ENCODE data around the gene CCDC68.

The CCDC68 gene

DNA sequence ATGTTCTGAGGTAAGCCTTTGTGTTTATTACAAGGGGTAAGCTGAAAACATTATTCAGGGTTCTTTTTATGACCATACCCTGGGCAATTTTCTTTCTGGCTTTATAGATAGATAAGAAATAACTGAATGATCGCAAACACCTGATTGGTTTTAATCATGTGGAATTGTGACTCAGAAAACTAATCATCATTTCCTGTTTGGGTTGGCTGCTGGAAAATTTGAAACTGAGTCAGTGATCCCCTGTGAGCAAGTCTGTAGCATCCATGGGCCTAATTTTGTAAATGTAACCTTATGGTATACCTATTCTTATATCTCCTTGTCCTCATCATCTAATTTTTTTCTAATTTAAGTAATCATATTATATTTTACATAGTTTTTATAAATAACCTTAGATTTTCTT is 34.3 kb downstream of the CCDC68 start:
- no peaks in the 10 kb centered on the region for H3K4me1 Mint-ChIP-seq
- TF ChIP-seq, protein P1, sequence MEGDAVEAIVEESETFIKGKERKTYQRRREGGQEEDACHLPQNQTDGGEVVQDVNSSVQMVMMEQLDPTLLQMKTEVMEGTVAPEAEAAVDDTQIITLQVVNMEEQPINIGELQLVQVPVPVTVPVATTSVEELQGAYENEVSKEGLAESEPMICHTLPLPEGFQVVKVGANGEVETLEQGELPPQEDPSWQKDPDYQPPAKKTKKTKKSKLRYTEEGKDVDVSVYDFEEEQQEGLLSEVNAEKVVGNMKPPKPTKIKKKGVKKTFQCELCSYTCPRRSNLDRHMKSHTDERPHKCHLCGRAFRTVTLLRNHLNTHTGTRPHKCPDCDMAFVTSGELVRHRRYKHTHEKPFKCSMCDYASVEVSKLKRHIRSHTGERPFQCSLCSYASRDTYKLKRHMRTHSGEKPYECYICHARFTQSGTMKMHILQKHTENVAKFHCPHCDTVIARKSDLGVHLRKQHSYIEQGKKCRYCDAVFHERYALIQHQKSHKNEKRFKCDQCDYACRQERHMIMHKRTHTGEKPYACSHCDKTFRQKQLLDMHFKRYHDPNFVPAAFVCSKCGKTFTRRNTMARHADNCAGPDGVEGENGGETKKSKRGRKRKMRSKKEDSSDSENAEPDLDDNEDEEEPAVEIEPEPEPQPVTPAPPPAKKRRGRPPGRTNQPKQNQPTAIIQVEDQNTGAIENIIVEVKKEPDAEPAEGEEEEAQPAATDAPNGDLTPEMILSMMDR (IDR thresholded peaks at IDR 0.05; ENCODE audit: unreplicated experiment in 3 of 3), result no peak
- H3K27me3 Mint-ChIP-seq (ENCODE audit: low read depth), result no peaks in the 10 kb centered on the region
- no peaks in the 10 kb centered on the region for H3K9me3 Mint-ChIP-seq
- no peak overlapping the region for H3K27ac Mint-ChIP-seq
- no peaks in the 10 kb centered on the region for H3K36me3 Mint-ChIP-seq (ENCODE audit: low read depth)
- no peak overlapping the region for H3K4me3 Mint-ChIP-seq

DNA sequence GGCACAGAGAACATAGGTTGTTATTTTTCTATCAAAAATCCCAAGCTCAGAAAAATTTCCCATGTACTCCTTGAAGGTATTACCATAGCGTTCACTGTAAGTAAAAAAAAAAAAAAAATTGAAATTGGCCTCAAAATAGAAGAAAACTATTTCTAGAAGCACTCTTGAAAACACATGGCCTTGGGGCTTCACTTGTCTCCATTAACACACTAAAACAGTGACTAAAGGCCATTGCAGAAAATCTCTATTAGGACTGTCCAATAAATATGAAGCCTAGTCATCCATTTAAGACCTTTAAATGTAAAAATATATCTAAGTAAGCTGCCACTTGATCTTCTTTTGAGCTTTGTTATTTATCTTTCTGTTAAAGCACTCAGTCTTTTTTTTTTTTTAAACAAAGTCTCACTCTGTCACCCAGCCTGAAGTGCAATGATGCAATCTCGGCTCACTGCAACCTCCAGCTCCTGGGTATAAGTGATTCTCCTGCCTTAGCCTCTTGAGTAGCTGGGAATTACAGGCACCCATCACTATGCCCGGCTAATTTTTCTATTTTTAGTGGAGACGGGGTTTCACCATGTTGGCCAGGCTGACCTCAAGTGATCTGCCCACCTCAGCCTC is 35.8 kb downstream of the CCDC68 start:
- no peak overlapping the region for H3K4me3 Mint-ChIP-seq
- no peaks in the 10 kb centered on the region for H3K27me3 Mint-ChIP-seq (ENCODE audit: low read depth)
- no peaks in the 10 kb centered on the region for H3K36me3 Mint-ChIP-seq (ENCODE audit: low read depth)
- H3K4me1 Mint-ChIP-seq, result no peaks in the 10 kb centered on the region
- H3K27ac Mint-ChIP-seq, result no peak overlapping the region
- H3K9me3 Mint-ChIP-seq, result no peaks in the 10 kb centered on the region
- TF ChIP-seq, protein P1 (IDR thresholded peaks at IDR 0.05; ENCODE audit: unreplicated experiment in 3 of 3), result no peak

DNA sequence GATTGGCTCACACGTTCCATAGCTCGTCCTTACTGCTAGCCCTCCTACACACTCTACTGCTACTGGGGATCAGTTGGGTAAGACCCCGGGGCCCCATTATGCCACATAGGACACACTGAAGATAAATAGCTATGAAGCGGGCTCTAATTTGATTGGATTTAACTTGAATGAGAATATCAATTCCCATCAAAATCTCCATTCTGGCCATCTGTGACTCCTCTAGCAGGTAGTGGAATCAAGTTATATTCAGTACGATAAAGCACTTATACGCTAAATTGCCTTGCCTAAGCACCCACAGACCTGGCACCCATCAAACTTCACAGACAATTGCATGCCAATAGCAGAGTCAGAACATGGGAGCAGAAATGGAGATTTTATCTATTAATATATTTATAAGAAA is 39.8 kb downstream of the CCDC68 start:
- no peak overlapping the region for H3K27ac Mint-ChIP-seq

DNA sequence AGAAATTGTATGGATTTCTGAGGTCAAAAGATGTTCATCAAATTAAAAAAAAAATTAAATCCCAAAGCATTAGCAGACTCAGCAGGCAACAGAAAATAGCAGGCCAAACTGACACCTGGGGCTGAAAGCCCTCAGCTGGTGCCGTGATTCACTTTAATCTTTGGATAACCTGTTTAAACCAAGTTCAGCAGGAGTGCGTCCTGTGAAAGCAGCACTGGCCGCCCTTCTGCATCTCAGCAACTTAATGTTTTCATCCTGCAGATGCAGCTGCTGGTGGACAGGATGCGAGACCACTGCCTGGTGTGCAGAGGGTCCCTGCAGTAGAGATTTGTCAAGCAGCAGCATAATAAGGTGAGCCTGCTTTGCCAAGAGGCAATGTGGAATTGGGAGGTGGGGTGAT is 41.2 kb downstream of the CCDC68 start:
- no peaks in the 10 kb centered on the region for H3K36me3 Mint-ChIP-seq (ENCODE audit: low read depth)
- no peaks in the 10 kb centered on the region for H3K4me1 Mint-ChIP-seq
- no peaks in the 10 kb centered on the region for H3K9me3 Mint-ChIP-seq
- H3K27ac Mint-ChIP-seq, result no peak overlapping the region
- H3K4me3 Mint-ChIP-seq, result no peak overlapping the region
- TF ChIP-seq, protein P1 (IDR thresholded peaks at IDR 0.05; ENCODE audit: unreplicated experiment in 3 of 3), result no peak
- H3K27me3 Mint-ChIP-seq (ENCODE audit: low read depth), result peaks cover 8% of the 10 kb centered on the region

More for the DNA sequence above, 39.8 kb downstream of the CCDC68 start:
- Mint-ChIP-seq H3K27me3 (ENCODE audit: low read depth) (peaks cover 8% of the 10 kb centered on the region), H3K36me3 (ENCODE audit: low read depth) (no peaks in the 10 kb centered on the region), H3K4me1 (no peaks in the 10 kb centered on the region), H3K9me3 (no peaks in the 10 kb centered on the region), H3K4me3 (no peak overlapping the region)
- TF ChIP-seq, protein P1 (IDR thresholded peaks at IDR 0.05; ENCODE audit: unreplicated experiment in 3 of 3), result no peak

DNA sequence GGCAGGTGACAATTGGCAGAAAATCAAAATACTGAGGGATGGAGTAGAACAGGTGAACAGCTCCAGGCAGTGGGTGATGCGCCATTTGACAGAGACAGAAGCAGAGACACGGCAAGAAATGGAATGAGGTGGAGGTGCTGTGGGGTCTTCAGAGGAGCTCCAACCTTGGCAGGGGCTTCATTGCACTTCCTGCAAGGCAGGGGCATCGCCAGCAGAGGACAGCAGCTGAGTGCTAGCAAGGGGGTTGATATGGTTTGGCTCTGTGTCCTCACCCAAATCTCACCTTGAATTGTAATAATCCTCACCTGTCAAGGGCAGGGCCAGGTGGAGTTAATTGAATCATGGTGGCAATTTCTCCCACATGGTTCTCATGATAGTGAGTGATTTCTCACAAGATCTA is 42.8 kb downstream of the CCDC68 start:
- peaks cover 8% of the 10 kb centered on the region for H3K27me3 Mint-ChIP-seq (ENCODE audit: low read depth)
- H3K4me3 Mint-ChIP-seq, result no peak overlapping the region
- TF ChIP-seq, protein P1 (IDR thresholded peaks at IDR 0.05; ENCODE audit: unreplicated experiment in 3 of 3), result no peak
- H3K36me3 Mint-ChIP-seq (ENCODE audit: low read depth), result no peaks in the 10 kb centered on the region
- no peaks in the 10 kb centered on the region for H3K9me3 Mint-ChIP-seq
- no peak overlapping the region for H3K27ac Mint-ChIP-seq
- no peaks in the 10 kb centered on the region for H3K4me1 Mint-ChIP-seq

DNA sequence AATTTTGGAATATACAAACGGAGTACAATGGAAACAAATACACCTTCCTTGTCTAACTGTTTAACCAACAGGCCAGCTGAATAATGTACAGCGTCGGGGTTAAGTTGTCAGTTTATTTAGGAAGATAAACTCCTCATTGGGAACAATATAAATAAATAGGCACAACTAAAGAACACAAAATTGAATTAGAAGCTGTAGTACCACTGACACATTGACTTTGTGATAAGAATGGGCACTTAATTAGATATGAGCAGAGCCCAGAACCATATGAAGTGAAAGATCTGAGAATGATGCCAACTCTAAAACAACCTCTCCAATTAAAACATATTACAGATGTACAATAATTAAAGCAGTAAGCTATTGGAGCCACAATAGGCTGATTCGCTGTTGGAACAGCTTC is 44.4 kb downstream of the CCDC68 start:
- H3K27ac Mint-ChIP-seq, result no peak overlapping the region
- H3K9me3 Mint-ChIP-seq, result no peaks in the 10 kb centered on the region
- H3K36me3 Mint-ChIP-seq (ENCODE audit: low read depth), result no peaks in the 10 kb centered on the region
- no peak overlapping the region for H3K4me3 Mint-ChIP-seq
- peaks cover 8% of the 10 kb centered on the region for H3K27me3 Mint-ChIP-seq (ENCODE audit: low read depth)
- TF ChIP-seq, protein P1 (IDR thresholded peaks at IDR 0.05; ENCODE audit: unreplicated experiment in 3 of 3), result no peak
- H3K4me1 Mint-ChIP-seq, result no peaks in the 10 kb centered on the region
